Central memory CD4-positive, alpha-beta T cell (primary cell): ENCODE results near the gene DIP2A.

Experiments
- DNase-seq: peaks from one replicate; pipeline ENCODE4 v3.0.0; 2022
- total RNA-seq, 3 experiments: gene quantifications; one replicate each; lab custom pipeline; 2026; lab: John Stamatoyannopoulos, UW

The DIP2A gene, protein sequence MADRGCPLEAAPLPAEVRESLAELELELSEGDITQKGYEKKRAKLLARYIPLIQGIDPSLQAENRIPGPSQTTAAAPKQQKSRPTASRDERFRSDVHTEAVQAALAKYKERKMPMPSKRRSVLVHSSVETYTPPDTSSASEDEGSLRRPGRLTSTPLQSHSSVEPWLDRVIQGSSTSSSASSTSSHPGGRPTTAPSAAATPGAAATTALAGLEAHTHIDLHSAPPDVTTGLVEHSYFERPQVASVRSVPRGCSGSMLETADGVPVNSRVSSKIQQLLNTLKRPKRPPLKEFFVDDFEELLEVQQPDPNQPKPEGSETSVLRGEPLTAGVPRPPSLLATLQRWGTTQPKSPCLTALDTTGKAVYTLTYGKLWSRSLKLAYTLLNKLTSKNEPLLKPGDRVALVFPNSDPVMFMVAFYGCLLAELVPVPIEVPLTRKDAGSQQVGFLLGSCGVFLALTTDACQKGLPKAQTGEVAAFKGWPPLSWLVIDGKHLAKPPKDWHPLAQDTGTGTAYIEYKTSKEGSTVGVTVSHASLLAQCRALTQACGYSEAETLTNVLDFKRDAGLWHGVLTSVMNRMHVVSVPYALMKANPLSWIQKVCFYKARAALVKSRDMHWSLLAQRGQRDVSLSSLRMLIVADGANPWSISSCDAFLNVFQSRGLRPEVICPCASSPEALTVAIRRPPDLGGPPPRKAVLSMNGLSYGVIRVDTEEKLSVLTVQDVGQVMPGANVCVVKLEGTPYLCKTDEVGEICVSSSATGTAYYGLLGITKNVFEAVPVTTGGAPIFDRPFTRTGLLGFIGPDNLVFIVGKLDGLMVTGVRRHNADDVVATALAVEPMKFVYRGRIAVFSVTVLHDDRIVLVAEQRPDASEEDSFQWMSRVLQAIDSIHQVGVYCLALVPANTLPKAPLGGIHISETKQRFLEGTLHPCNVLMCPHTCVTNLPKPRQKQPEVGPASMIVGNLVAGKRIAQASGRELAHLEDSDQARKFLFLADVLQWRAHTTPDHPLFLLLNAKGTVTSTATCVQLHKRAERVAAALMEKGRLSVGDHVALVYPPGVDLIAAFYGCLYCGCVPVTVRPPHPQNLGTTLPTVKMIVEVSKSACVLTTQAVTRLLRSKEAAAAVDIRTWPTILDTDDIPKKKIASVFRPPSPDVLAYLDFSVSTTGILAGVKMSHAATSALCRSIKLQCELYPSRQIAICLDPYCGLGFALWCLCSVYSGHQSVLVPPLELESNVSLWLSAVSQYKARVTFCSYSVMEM (N-terminal part only)
- 46.5 to 216 (median 156) reads per million in 3 experiments for total RNA-seq

DNA sequence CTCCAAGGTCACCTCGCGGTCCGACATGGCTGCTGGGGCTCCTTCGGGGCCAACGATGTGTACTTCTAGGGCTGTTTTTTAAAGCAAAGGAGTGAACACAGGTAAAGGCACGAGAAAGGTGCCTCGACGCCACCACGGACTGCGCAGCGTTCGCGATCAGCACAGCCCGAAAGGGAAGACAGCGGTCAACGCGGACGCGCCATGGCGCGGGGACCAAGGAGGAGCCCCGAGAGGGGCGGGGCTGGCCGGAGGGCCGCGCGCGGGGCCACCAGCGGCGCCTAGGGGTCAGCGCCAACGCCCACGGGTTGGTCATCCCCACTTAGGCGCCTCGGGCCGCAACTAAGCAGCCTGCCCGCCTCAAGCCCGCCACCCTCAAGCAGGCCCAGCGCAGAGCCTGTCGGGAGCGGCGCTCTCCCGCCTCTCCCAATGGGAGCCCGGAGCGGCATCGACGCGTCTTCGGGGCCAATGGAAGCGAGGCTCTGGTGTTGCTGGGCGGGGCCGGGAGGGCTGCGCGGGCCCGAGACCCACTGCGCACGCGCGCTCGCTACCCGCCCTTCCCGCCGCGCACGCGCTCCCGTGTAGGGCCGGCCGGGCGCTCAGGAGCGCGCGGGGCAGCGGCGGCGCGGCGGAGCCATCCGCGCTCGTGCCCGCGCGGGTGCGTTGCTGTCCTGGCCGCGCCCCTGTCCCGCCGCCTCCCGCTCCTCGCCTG lies at the start of gene DIP2A:
Gene DIP2A, plus strand, starts transcription at position 577 of the 709 bp plus-strand sequence. CDS start 241 bp downstream, outside the sequence.
- peak; percentile 96 for DNase-seq

DNA sequence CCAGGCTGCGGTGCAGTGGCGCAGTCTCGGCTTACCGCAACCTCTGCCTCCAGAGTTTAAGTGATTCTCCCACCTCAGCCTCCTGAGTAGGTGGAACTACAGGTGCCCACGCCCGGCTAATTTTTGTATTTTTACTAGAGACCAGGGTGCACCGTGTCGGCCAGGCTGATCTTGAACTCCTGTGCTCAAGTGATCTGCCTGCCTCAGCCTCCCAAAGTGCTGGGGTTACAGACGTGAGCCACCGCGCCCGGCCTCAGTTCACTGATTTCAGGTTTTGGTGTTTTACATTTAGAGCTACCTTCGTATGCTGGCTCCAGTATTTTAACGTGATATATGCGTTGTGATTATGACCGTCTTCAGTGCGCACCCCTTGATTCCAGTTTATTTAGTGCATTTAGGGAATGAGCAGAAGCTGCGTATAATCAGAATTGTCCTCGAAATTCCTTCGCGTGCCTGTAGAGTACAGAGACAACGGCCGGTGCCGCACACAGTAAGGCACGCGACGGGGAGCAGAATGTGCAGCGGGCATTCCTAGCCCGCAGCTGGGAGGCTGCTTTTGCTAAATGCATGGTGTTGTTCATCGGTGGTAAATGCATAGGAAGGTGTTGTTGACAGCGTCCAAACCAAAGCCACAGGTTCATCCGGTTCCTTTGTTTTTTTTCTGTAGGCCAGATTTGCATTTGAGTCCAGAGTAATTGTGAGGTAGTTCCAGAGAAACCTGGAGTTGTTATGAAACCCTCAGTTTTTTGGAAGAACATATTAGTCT lies 48.9 kb upstream of the DIP2A start:
- no peak for DNase-seq

GRCh38 chr21:46410516-46410915 lies 48.2 kb upstream of the DIP2A start:
- no peak for DNase-seq

- no peak for DNase-seq
Observed at GRCh38 chr21:46411236-46411635, 47.5 kb upstream of the DIP2A start.

DNA sequence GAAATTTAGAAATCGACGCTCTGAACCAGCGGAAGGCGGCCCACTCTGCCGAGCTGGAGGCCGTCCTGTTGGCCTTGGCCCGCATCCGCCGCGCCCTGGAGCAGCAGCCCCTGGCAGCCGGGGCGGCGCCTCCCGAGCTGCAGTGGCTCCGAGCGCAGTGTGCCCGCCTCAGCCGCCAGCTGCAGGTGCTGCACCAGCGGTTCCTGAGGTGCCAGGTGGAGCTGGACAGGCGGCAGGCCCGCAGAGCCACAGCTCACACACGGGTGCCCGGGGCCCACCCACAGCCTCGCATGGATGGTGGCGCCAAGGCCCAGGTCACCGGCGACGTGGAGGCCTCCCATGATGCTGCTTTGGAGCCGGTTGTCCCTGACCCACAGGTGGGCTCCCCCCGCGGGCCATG lies 47.0 kb upstream of the DIP2A start:
- DNase-seq = no peak

- DNase-seq = no peak
Observed at GRCh38 chr21:46412521-46413364, 45.9 kb upstream of the DIP2A start.

DNA sequence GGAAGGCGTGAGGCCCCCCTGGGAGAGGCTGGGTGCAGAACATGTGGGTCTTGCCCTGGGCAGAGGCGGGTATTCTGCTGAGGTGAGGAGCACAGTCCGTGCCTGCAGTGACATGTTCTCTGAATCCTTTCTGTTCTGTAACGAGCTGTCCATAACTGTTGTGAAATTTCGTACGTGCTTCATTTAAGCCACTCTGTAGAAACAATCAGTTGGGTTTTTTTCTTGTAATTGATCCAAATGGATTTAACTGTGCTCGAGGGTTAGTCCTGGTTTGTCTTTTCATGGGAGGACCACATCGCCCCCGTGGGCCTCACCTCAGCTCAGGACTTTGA lies 45.4 kb upstream of the DIP2A start:
- no peak for DNase-seq

GRCh38 chr21:46414965-46415275 lies 43.8 kb upstream of the DIP2A start:
- DNase-seq = no peak

GRCh38 chr21:46416551-46416950 lies 42.1 kb upstream of the DIP2A start:
- DNase-seq = no peak

DNA sequence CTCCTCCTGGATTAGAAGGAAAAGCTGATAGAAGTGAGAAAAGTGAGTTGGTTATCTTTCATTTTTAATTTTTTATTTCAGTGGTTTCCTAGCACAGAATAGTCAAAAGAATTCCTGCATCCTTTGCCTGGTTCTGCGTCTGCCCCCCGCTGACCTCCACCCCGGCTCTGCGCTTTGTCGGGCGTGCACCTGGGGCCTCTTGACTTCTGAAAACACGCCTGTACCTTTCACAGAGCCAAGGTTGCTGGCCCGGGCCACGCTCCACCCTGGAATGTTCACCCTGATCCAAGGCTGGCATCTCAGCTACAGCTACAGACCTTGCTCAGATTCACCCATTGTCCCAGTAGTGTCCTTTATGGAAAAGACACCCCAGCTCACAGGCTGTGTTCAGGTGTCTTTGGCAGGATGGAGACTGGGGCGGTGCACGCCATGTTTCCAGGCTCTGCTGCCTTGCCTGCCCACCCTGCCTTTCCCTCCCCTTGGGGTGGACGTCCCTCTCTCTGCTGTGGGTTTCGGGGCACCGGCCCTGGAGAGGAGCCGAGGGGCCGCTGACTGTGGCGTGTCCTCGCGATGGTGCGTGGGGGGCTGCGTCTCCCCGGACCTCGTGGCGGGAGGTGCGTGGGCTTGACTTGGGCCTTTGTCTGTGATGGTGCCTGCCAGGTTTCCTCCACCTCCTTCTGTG lies 40.3 kb upstream of the DIP2A start:
- DNase-seq = no peak

- DNase-seq = no peak
Observed at GRCh38 chr21:46420241-46421190, 38.2 kb upstream of the DIP2A start.

GRCh38 chr21:46421191-46421750 lies 37.4 kb upstream of the DIP2A start:
- DNase-seq = no peak

DNA sequence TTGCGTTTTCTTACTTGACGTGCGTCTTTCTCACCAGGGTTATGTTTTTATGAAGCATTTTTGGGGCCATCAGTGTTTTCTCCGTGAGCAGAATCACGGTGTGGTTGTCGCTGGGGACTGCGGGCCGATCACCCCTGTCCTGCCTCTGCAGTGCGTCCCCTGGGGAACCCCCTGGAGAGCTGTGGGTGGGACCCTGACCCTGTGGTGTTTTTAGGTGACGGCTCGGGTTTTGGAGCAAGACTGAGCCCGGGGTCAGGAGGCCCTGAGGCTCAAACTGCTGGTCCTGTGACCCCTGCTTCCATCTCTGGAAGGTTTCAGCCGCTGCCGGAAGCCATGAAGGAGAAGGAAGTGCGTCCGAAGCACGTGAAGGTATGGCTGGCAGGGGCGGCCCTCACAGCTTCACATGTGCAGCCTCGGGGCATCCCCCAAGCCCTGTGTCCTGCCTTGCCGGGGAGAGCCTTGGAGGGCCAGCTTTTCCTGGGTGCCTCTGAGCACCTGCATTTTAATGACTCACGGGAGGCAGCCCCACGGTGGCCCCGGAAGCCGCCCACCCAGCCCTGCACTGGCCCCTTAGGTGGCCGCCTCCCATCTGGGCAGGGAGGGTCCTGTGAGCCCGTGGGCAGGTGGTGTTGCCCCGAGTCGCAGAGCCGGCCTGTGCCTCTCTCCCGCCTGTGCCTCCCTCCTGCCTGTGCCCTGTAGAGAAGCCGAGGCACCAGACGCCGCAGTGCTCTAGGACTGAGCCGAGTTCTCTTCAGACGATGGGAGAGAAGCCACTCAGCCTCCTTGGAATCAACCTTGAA lies 36.7 kb upstream of the DIP2A start:
- no peak for DNase-seq

DNA sequence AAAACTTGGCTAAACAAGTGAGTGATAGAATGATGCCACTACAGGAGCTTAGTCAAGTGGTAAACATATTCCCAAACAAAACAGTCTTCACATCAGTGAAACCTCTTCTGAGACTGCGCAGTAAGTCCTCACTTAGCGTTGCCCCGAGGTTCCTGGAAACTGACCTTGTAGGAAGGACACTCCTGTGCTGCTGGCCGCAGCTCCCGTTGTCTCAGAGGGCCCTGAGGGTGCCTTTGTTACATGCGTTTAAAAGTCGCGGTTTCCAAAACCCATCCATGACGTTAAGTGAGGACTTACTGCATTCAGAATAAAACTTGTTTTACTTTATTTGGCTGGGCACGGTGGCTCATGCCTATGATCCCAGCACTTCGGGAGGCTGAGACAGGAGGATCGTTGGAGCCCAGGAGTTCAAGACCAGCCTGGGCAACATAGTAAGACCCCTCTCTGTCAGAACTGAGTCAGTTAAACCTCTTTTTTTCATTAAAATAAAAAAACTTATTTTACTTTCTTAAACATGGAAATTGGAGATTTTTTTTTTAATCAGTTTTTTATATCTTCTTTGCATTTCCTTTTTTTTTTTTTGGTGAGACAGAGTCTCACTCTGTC lies 36.0 kb upstream of the DIP2A start:
- no peak for DNase-seq

- no peak for DNase-seq
Observed at GRCh38 chr21:46423546-46424038, 35.1 kb upstream of the DIP2A start.

DNA sequence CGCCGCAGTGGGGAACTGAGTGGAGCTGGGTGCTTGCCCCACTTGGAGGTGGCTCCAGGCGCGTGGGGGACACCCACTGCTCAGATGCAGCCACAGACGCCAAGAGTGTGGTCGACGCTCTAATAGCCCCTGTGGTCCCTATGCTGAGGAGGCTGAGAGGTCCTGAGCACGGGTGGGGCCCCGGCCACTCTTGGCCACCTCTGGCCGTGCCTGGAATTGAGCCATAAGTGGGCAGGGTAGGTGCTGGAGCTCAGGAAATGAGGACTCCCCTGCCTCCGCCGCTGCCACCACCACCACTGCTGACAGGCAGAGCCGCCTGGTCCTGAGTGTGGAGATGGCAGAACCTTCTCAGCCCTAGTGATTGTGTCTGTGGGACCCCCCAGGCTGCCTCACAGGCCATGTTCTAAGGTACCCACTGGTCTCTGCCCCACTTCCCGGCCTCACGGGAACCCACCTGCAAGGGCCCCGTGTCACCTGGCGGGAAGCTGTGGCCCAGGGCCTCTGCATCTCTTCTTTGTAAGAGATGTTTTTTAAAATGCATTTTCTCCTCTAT lies 34.6 kb upstream of the DIP2A start:
- peak; percentile 28 for DNase-seq

GRCh38 chr21:46424621-46425020 lies 34.1 kb upstream of the DIP2A start:
- DNase-seq = peak; percentile 35
